Activated T-cell treated with anti-CD3 and anti-CD28 coated beads, Interleukin-2, amount 50 U/mL, for 72 hours (primary cell): ENCODE results near the gene YIPF4. TPM values are rescaled to one million over a fixed set of nuclear protein-coding genes. Genes with fewer than 3 reads are reported as not detected.
A peak's percentile ranks its signal among the peaks of the same experiment; 100 is the strongest.
"Not testable (repeated sequence)": the region's sequence is repeated elsewhere in the genome, so short reads cannot be mapped to it uniquely, and the experiment has no call there.

ENCODE experiments used
- ATAC-seq, 2 donors: fragments of 150-1000 bp; cut with Tn5 transposase; replicated peaks in 1 of 2; 2 replicates each; pipeline ENCODE4 v1.10.0; 2021; ENCODE audit warnings: moderate library complexity in 2 of 2, mild to moderate bottlenecking in 1 of 2
- DNase-seq, 2 donors: peaks; one replicate each; pipeline ENCODE4 v3.0.0; 2021 to 2022; ENCODE audit warnings: mixed read lengths in 1 of 2
- H3K27ac Mint-ChIP-seq: one replicate; pipeline ENCODE4 v1.8.0; 2022; ENCODE audit warnings: mild to moderate bottlenecking, moderate library complexity, mixed read lengths
- H3K27me3 Mint-ChIP-seq: one replicate; pipeline ENCODE4 v1.8.0; 2022; ENCODE audit warnings: low read depth, mixed read lengths
- H3K36me3 Mint-ChIP-seq, 2 donors: one replicate each; pipeline ENCODE4 v1.8.0; 2022; ENCODE audit warnings: mixed read lengths in 2 of 2, mild to moderate bottlenecking in 1 of 2; ENCODE audit not compliant: insufficient read depth in 2 of 2
- H3K4me1 Mint-ChIP-seq: one replicate; pipeline ENCODE4 v1.8.0; 2022; ENCODE audit warnings: low read depth, mixed read lengths
- H3K4me3 Mint-ChIP-seq, 2 donors: one replicate each; pipeline ENCODE4 v1.8.0; 2022; ENCODE audit warnings: mild to moderate bottlenecking in 2 of 2, mixed read lengths in 2 of 2, moderate library complexity in 2 of 2
- H3K9me3 Mint-ChIP-seq, 2 donors: one replicate each; pipeline ENCODE4 v1.8.0; 2022; ENCODE audit warnings: mixed read lengths in 2 of 2
- total RNA-seq, 2 donors: library from RNA; stranded (reverse); gene quantifications; one replicate each; pipeline ENCODE4 v1.2.3, GENCODE V29; 2022

Gene YIPF4
- total RNA-seq, 2 donors from 2014 or later: 48.7 to 57.7 TPM

- H3K27ac Mint-ChIP-seq, H3K36me3 Mint-ChIP-seq, ATAC-seq, H3K9me3 Mint-ChIP-seq, DNase-seq, H3K4me3 Mint-ChIP-seq, H3K27me3 Mint-ChIP-seq, H3K4me1 Mint-ChIP-seq: not testable (repeated sequence)
These were observed 16.4 kb downstream of the YIPF4 start for GRCh38 chr2:32293966-32294562.

- no peaks in the 10 kb centered on the region for H3K9me3 Mint-ChIP-seq
- H3K27ac Mint-ChIP-seq: no peak overlapping the region
- no peaks in the 10 kb centered on the region for H3K27me3 Mint-ChIP-seq
These were observed 32.9 kb downstream of the YIPF4 start for GRCh38 chr2:32310577-32310976.

GRCh38 chr2:32314886-32315285 is 37.2 kb downstream of the YIPF4 start:
- H3K27ac Mint-ChIP-seq: no peak overlapping the region
- DNase-seq: no peak
- no peaks in the 10 kb centered on the region for H3K27me3 Mint-ChIP-seq
- no peaks in the 10 kb centered on the region for H3K9me3 Mint-ChIP-seq
- H3K4me3 Mint-ChIP-seq: no peak overlapping the region
- peaks cover 0 to 1% of the 10 kb centered on the region in 2 donors for H3K36me3 Mint-ChIP-seq
- ATAC-seq: no peak
- H3K4me1 Mint-ChIP-seq: no peaks in the 10 kb centered on the region

More at GRCh38 chr2:32310577-32310976, 32.9 kb downstream of the YIPF4 start:
- H3K36me3 Mint-ChIP-seq: peaks cover 0 to 2% of the 10 kb centered on the region in 2 donors
- no peak for ATAC-seq
- no peak for DNase-seq
- H3K4me1 Mint-ChIP-seq: no peaks in the 10 kb centered on the region
- H3K4me3 Mint-ChIP-seq: no peak overlapping the region

- DNase-seq, H3K4me1 Mint-ChIP-seq: not testable (repeated sequence)
These were observed 51.0 kb downstream of the YIPF4 start for GRCh38 chr2:32328679-32329078.

GRCh38 chr2:32329180-32329980 is 51.7 kb downstream of the YIPF4 start:
- not testable (repeated sequence) for DNase-seq, H3K27me3 Mint-ChIP-seq, H3K9me3 Mint-ChIP-seq, H3K4me1 Mint-ChIP-seq, ATAC-seq, H3K27ac Mint-ChIP-seq, H3K36me3 Mint-ChIP-seq, H3K4me3 Mint-ChIP-seq

More at GRCh38 chr2:32328679-32329078, 51.0 kb downstream of the YIPF4 start:
- ATAC-seq, H3K36me3 Mint-ChIP-seq, H3K27ac Mint-ChIP-seq, H3K9me3 Mint-ChIP-seq, H3K4me3 Mint-ChIP-seq, H3K27me3 Mint-ChIP-seq: not testable (repeated sequence)

GRCh38 chr2:32330136-32330535 is 52.4 kb downstream of the YIPF4 start:
- H3K9me3 Mint-ChIP-seq: no peaks in the 10 kb centered on the region
- no peaks in the 10 kb centered on the region for H3K27me3 Mint-ChIP-seq
- H3K27ac Mint-ChIP-seq: no peak overlapping the region
- no peak overlapping the region for H3K4me3 Mint-ChIP-seq
- no peaks in the 10 kb centered on the region for H3K36me3 Mint-ChIP-seq
- no peak for ATAC-seq
- no peak for DNase-seq
- H3K4me1 Mint-ChIP-seq: no peaks in the 10 kb centered on the region

- no peaks in the 10 kb centered on the region for H3K36me3 Mint-ChIP-seq
- no peaks in the 10 kb centered on the region for H3K9me3 Mint-ChIP-seq
These were observed 65.1 kb downstream of the YIPF4 start for GRCh38 chr2:32342801-32343200.

GRCh38 chr2:32350797-32351196 is 73.1 kb downstream of the YIPF4 start:
- H3K4me1 Mint-ChIP-seq, H3K9me3 Mint-ChIP-seq, H3K36me3 Mint-ChIP-seq, H3K27ac Mint-ChIP-seq, H3K4me3 Mint-ChIP-seq, H3K27me3 Mint-ChIP-seq, ATAC-seq, DNase-seq: not testable (repeated sequence)

More at GRCh38 chr2:32342801-32343200, 65.1 kb downstream of the YIPF4 start:
- DNase-seq (no peak), ATAC-seq (no peak)
- no peaks in the 10 kb centered on the region for H3K27me3 Mint-ChIP-seq
- no peak overlapping the region for H3K4me3 Mint-ChIP-seq
- no peaks in the 10 kb centered on the region for H3K4me1 Mint-ChIP-seq
- no peak overlapping the region for H3K27ac Mint-ChIP-seq

GRCh38 chr2:32355976-32356680 is 78.4 kb downstream of the YIPF4 start:
- DNase-seq: no peak
- no peak for ATAC-seq
- Mint-ChIP-seq H3K4me1 (peaks cover 28% of the 10 kb centered on the region), H3K27me3 (no peaks in the 10 kb centered on the region), H3K9me3 (no peaks in the 10 kb centered on the region), H3K27ac (peak overlapping the region; percentile 81), H3K36me3 (peaks cover 11 to 13% of the 10 kb centered on the region in 2 donors), H3K4me3 (peak overlapping the region; percentile 89 to 99)

- peak; percentile 98 for DNase-seq
These were observed 79.1 kb downstream of the YIPF4 start, which contains the start of gene BIRC6 for GRCh38 chr2:32356681-32357317. Gene BIRC6 (plus strand): TSS chr2:32357023. CDS start chr2:32357162, 139 bp downstream.

GRCh38 chr2:32357318-32358110 is 79.8 kb downstream of the YIPF4 start:
- Mint-ChIP-seq H3K27me3 (no peaks in the 10 kb centered on the region), H3K27ac (peak overlapping the region; percentile 90), H3K4me3 (peak overlapping the region; percentile 89 to 99), H3K4me1 (peaks cover 40% of the 10 kb centered on the region), H3K36me3 (peaks cover 15 to 19% of the 10 kb centered on the region in 2 donors), H3K9me3 (no peaks in the 10 kb centered on the region)
- DNase-seq: peak; percentile 52 to 53
- peak; percentile 14 to 31 for ATAC-seq

More at GRCh38 chr2:32356681-32357317, 79.1 kb downstream of the YIPF4 start, which contains the start of gene BIRC6:
- H3K9me3 Mint-ChIP-seq: no peaks in the 10 kb centered on the region
- peak within 1 kb of the TSS; percentile 89 to 99 for H3K4me3 Mint-ChIP-seq
- peak; percentile 94 to 96 for ATAC-seq
- peak within 1 kb of the TSS; percentile 90 for H3K27ac Mint-ChIP-seq
- H3K36me3 Mint-ChIP-seq: peaks cover 15 to 16% of the 10 kb centered on the region in 2 donors
- peaks cover 34% of the 10 kb centered on the region for H3K4me1 Mint-ChIP-seq
- no peaks in the 10 kb centered on the region for H3K27me3 Mint-ChIP-seq

GRCh38 chr2:32358111-32358482 is 80.4 kb downstream of the YIPF4 start:
- H3K9me3 Mint-ChIP-seq: no peaks in the 10 kb centered on the region
- DNase-seq: no peak
- H3K27ac Mint-ChIP-seq: peak overlapping the region; percentile 90
- peaks cover 15 to 19% of the 10 kb centered on the region in 2 donors for H3K36me3 Mint-ChIP-seq
- ATAC-seq: no peak
- peaks cover 42% of the 10 kb centered on the region for H3K4me1 Mint-ChIP-seq
- H3K4me3 Mint-ChIP-seq: peak overlapping the region; percentile 89 to 99
- H3K27me3 Mint-ChIP-seq: no peaks in the 10 kb centered on the region
